Measurements from ENCODE around the gene DRC7. TPM values are rescaled to one million over a fixed set of nuclear protein-coding genes. Genes with fewer than 3 reads are reported as not detected.
A peak's percentile ranks its signal among the peaks of the same experiment; 100 is the strongest.

Gene DRC7
- total RNA-seq, 1 experiment from 2014 or later, result 0.72 TPM

DNA sequence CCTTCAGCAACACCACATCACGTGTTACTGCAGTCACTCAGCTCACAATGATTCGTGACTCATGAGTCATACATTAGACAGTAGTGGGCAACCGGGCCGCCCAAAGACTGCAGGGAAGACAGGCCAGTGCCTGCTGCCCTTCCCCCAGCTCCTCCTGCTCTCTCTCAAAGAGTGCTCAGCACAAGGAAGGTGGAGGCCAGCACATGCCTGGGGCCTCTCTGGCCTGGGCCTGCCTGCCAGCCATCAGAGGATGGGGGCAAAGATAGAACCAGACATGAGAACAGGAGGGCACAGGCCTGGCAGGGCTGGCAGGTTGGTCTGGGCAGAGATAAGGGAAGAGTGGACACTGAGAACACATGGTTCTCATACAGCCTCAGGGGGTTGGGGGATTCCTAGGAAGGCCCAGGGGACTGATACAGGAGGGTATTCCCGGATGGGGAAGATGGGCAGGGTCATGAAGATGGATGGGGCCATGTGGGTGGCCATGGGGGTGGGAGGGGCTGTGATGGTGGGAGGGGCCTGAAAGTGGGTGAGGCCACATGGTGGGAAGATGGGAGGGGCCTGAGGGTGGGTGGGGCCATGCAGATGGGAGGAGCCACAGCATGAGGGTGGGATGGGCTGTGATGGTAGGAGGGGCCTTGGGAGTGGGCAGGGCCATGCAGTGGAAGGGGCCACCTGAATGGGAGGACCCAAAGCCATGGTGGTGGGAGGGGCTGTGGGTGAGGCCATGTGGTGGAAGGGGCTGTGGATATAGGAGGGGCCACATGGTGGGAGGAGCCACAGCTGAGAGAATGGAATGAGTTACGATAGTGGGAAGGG, 69.9 kb downstream of the DRC7 start:
- H3K23ac ChIP-seq (ENCODE audit: insufficient read length, low read depth, low read length), result no peak overlapping the region
- no peak overlapping the region for H4K5ac ChIP-seq (ENCODE audit: insufficient read length, low read depth, low read length)
- H2BK12ac ChIP-seq (ENCODE audit: insufficient read length, low read depth, low read length), result no peak overlapping the region
- H3K27ac ChIP-seq (ENCODE audit: insufficient read length, low read depth, low read length), result no peak overlapping the region
- no peak overlapping the region for H3K4me3 Mint-ChIP-seq
- no peaks in the 10 kb centered on the region for H3K9me3 ChIP-seq (ENCODE audit: control insufficient read depth, low read depth, low read length)
- no peaks in the 10 kb centered on the region for H3K79me1 ChIP-seq (ENCODE audit: insufficient read depth, low read depth, low read length, poor library complexity, severe bottlenecking)
- peaks cover 4% of the 10 kb centered on the region; the same call in 1 of the 2 replicates for H3K4me1 ChIP-seq (ENCODE audit: insufficient read depth, low read length)
- H4K20me1 ChIP-seq (ENCODE audit: control insufficient read depth, insufficient read depth, insufficient read length), result peaks cover 3% of the 10 kb centered on the region
- no peak overlapping the region for H3K4ac ChIP-seq (ENCODE audit: low read depth, low read length)
- no peaks in the 10 kb centered on the region for H3K79me2 ChIP-seq (ENCODE audit: insufficient read depth, low read length)
- H2BK15ac ChIP-seq (ENCODE audit: low read depth, low read length), result no peak overlapping the region; the same call in 1 of the 2 replicates
- TF ChIP-seq, protein P1, sequence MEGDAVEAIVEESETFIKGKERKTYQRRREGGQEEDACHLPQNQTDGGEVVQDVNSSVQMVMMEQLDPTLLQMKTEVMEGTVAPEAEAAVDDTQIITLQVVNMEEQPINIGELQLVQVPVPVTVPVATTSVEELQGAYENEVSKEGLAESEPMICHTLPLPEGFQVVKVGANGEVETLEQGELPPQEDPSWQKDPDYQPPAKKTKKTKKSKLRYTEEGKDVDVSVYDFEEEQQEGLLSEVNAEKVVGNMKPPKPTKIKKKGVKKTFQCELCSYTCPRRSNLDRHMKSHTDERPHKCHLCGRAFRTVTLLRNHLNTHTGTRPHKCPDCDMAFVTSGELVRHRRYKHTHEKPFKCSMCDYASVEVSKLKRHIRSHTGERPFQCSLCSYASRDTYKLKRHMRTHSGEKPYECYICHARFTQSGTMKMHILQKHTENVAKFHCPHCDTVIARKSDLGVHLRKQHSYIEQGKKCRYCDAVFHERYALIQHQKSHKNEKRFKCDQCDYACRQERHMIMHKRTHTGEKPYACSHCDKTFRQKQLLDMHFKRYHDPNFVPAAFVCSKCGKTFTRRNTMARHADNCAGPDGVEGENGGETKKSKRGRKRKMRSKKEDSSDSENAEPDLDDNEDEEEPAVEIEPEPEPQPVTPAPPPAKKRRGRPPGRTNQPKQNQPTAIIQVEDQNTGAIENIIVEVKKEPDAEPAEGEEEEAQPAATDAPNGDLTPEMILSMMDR (conservative IDR thresholded peaks at IDR 0.05), result no peak
- H3K9ac ChIP-seq (ENCODE audit: extremely low read depth, insufficient read length, low read length), result no peak overlapping the region
- H3K27ac Mint-ChIP-seq, result no peak overlapping the region
- no peak overlapping the region for H4K8ac ChIP-seq (replicated peaks; ENCODE audit: insufficient read length, low read depth, low read length)
- no peak overlapping the region for H4K91ac ChIP-seq (ENCODE audit: insufficient read length, low read depth, low read length)
- peaks cover 4 to 5% (median 5%) of the 10 kb centered on the region in 3 experiments; a peak in 3 of 7 replicates for H3K36me3 Mint-ChIP-seq (ENCODE audit: insufficient read depth in 1 of 3, low read depth in 3 of 3)
- H3K18ac ChIP-seq (ENCODE audit: insufficient read length, low read depth, low read length), result peak overlapping the region; percentile 27
- no peak overlapping the region for H2AK5ac ChIP-seq (ENCODE audit: insufficient read length, low read length)
- no peak overlapping the region for H3K14ac ChIP-seq (ENCODE audit: insufficient read depth, low read length)
- H2BK5ac ChIP-seq (ENCODE audit: insufficient read length, low read length), result no peak overlapping the region
- H2AFZ ChIP-seq (ENCODE audit: low read length), result no peak overlapping the region
- peaks cover 6 to 28% of the 10 kb centered on the region in 2 experiments for H3K4me1 Mint-ChIP-seq
- no peaks in the 10 kb centered on the region; the same call in 1 of the 2 replicates for H3K27me3 Mint-ChIP-seq (ENCODE audit: low read depth)
- H3T11ph ChIP-seq (ENCODE audit: low read length), result no peak overlapping the region
- H3K23me2 ChIP-seq (ENCODE audit: insufficient read length, low read depth, low read length, poor library complexity, severe bottlenecking), result no peaks in the 10 kb centered on the region
- no peaks in the 10 kb centered on the region for H3K27me3 ChIP-seq (ENCODE audit: insufficient read depth, low read length)
- no peak overlapping the region for H3K56ac ChIP-seq (ENCODE audit: insufficient read length, low read depth, low read length)
- H3K4me2 ChIP-seq (ENCODE audit: insufficient read depth, insufficient read length, low read length), result no peak overlapping the region
- no peak overlapping the region for H2BK20ac ChIP-seq (ENCODE audit: low read depth, low read length, poor library complexity, severe bottlenecking)
- no CpG with 5 or more reads among the region's 6 CpGs for WGBS (ENCODE audit: extremely low coverage, insufficient read length, low lambda C conversion rate)
- H2BK120ac ChIP-seq (ENCODE audit: low read depth, low read length, poor library complexity, severe bottlenecking), result no peak overlapping the region
- H3K9me3 Mint-ChIP-seq, result no peaks in the 10 kb centered on the region
- DNase-seq, result peak; percentile 97
